SK-N-SH (cell line): Measurements from ENCODE around the gene ARHGAP1. TPM values are rescaled to one million over a fixed set of nuclear protein-coding genes. Genes with fewer than 3 reads are reported as not detected.

Source experiments
- CTCF ChIA-PET: fragments of 300-600, 350-600 bp; formaldehyde crosslinking; extraction: SDS; loops from one replicate; lab custom pipeline; 2021; lab: Yijun Ruan, JAX
- POLR2A ChIA-PET: fragments of 350-600 bp; sonication (Branson Sonifier 250); formaldehyde crosslinking; extraction: SDS; loops from one replicate; lab custom pipeline; 2020; ENCODE audit warnings: antibody characterized with exemption, inconsistent platforms; lab: Yijun Ruan, JAX
- DNase-seq: peaks from one replicate; pipeline ENCODE4 v3.0.0; 2012
- H2AFZ ChIP-seq: fragments of 200-600 bp; sonication (generic); 2 replicates; pipeline ENCODE4 v1.8.1; 2016; ENCODE audit warnings: antibody characterized with exemption, mild to moderate bottlenecking, low read depth
- H3F3A ChIP-seq: fragments of 200-600 bp; sonication (generic); replicated peaks from 2 replicates; pipeline ENCODE3; 2016; ENCODE audit warnings: antibody characterized with exemption, mild to moderate bottlenecking; ENCODE audit not compliant: insufficient read depth
- H3K27ac ChIP-seq, 2 experiments: fragments of 200-500 bp in 1 of 2; fragments of 200-600 bp in 1 of 2; sonication (Bioruptor generic) in 1 of 2; sonication (generic), shearing (Covaris generic) in 1 of 2; 2 replicates each; pipeline versions ENCODE4 v1.5.1 to v1.6.1; 2014 to 2016; ENCODE audit warnings: low read depth in 2 of 2, inconsistent platforms in 1 of 2, low read length in 1 of 2, mild to moderate bottlenecking in 1 of 2, mixed read lengths in 1 of 2
- H3K27me3 ChIP-seq: fragments of 200-600 bp; sonication (generic), shearing (Covaris generic); 2 replicates; pipeline ENCODE4 v1.6.1; 2016; ENCODE audit warnings: mixed run types; ENCODE audit not compliant: insufficient read depth
- H3K36me3 ChIP-seq, 2 experiments: fragments of 200-500 bp in 1 of 2; fragments of 200-600 bp in 1 of 2; sonication (Bioruptor generic) in 1 of 2; sonication (generic) in 1 of 2; replicated peaks in 1 of 2; 2 replicates each; pipeline versions ENCODE3 to v1.5.1; 2014 to 2016; ENCODE audit warnings: low read length in 1 of 2, mild to moderate bottlenecking in 1 of 2; ENCODE audit not compliant: insufficient read depth in 2 of 2, control insufficient read depth in 1 of 2
- H3K4me1 ChIP-seq, 2 experiments: fragments of 200-500 bp in 1 of 2; fragments of 200-600 bp in 1 of 2; sonication (Bioruptor generic) in 1 of 2; sonication (generic), shearing (Covaris generic) in 1 of 2; 2 replicates each; pipeline versions ENCODE4 v1.5.1 to v1.6.1; 2014 to 2016; ENCODE audit warnings: low read depth in 1 of 2, low read length in 1 of 2, mixed run types in 1 of 2; ENCODE audit not compliant: insufficient read depth in 2 of 2, control insufficient read depth in 1 of 2
- H3K4me2 ChIP-seq: fragments of 200-600 bp; sonication (generic), shearing (Covaris generic); 2 replicates; pipeline ENCODE4 v1.6.1; 2017; ENCODE audit warnings: mixed run types
- H3K4me3 ChIP-seq, 2 experiments: fragments of 200-500 bp in 1 of 2; fragments of 200-600 bp in 1 of 2; sonication (Bioruptor generic) in 1 of 2; sonication (generic), shearing (Covaris generic) in 1 of 2; 2 replicates each; pipeline versions ENCODE4 v1.5.1 to v1.8.1; 2014 to 2016; ENCODE audit warnings: low read depth in 2 of 2, inconsistent platforms in 1 of 2, low read length in 1 of 2, mild to moderate bottlenecking in 1 of 2, mixed read lengths in 1 of 2, moderate library complexity in 1 of 2
- H3K79me2 ChIP-seq: fragments of 200-600 bp; sonication (generic); 2 replicates; pipeline ENCODE4 v1.8.1; 2017; ENCODE audit warnings: mild to moderate bottlenecking; ENCODE audit not compliant: insufficient read depth
- H3K9ac ChIP-seq: fragments of 200-600 bp; sonication (generic); 2 replicates; pipeline ENCODE4 v1.6.1; 2017; ENCODE audit warnings: mixed run types
- H3K9me2 ChIP-seq: fragments of 200-600 bp; sonication (generic); 2 replicates; pipeline ENCODE4 v1.6.1; 2017; ENCODE audit warnings: mixed run types
- H3K9me3 ChIP-seq: fragments of 200-600 bp; sonication (generic); 2 replicates; pipeline ENCODE4 v1.6.1; 2017; ENCODE audit warnings: mixed run types, mild to moderate bottlenecking, moderate library complexity
- H4K20me1 ChIP-seq: fragments of 200-600 bp; sonication (generic); 2 replicates; pipeline ENCODE4 v1.6.1; 2017; ENCODE audit warnings: mild to moderate bottlenecking, mixed run types; ENCODE audit not compliant: insufficient read depth
- CHD2 ChIP-seq: fragments of 150-350 bp; IDR thresholded peaks from 2 replicates; pipeline ENCODE4 v1.6.1; 2018; ENCODE audit warnings: low read length; ENCODE audit not compliant: partially characterized antibody
- EP300 ChIP-seq, 2 experiments: IDR thresholded peaks; 2 replicates each; pipeline versions ENCODE4 v1.4.0 to v1.6.1; 2012; ENCODE audit warnings: borderline replicate concordance in 1 of 2, low read depth in 1 of 2, low read length in 1 of 2
- FOSL2 ChIP-seq: IDR thresholded peaks from 2 replicates; pipeline ENCODE4 v1.4.0; 2012; ENCODE audit warnings: low read depth, mild to moderate bottlenecking, moderate library complexity, borderline replicate concordance
- GATA2 ChIP-seq: sonication (generic); formaldehyde crosslinking; IDR thresholded peaks from 2 replicates; pipeline ENCODE4 v1.5.0; 2020; ENCODE audit warnings: mild to moderate bottlenecking, missing genetic modification reagents
- JUND ChIP-seq: IDR thresholded peaks from 2 replicates; pipeline ENCODE4 v1.4.0; 2012
- NFIC ChIP-seq: IDR thresholded peaks from 2 replicates; pipeline ENCODE4 v1.4.0; 2012; ENCODE audit warnings: borderline replicate concordance
- NRF1 ChIP-seq: IDR thresholded peaks from 2 replicates; pipeline ENCODE4 v1.6.1; 2012; ENCODE audit warnings: low read depth, mild to moderate bottlenecking, low read length
- POLR2AphosphoS5 ChIP-seq: IDR thresholded peaks from 2 replicates; pipeline ENCODE4 v1.6.1; 2012; ENCODE audit warnings: low read depth, low read length
- SIN3A ChIP-seq: IDR thresholded peaks from 2 replicates; pipeline ENCODE4 v1.6.1; 2012; ENCODE audit warnings: low read depth, mild to moderate bottlenecking, low read length, moderate library complexity, borderline replicate concordance
- SMC3 ChIP-seq: IDR thresholded peaks from 2 replicates; pipeline ENCODE4 v1.6.1; 2012; ENCODE audit warnings: low read depth, low read length, improper control_type of control experiment
- TCF12 ChIP-seq: IDR thresholded peaks from 2 replicates; pipeline ENCODE4 v1.4.0; 2012
- WGBS: methylation state at CpG from one replicate; pipeline ENCODE4 v1.1.6; 2017; ENCODE audit warnings: low lambda C conversion rate; 5-methylcytosine and 5-hydroxymethylcytosine counted together
- polyA plus RNA-seq, 3 experiments: library from polyadenylated mRNA; depleted of rRNA; stranded (reverse); fragments of >200 nt; gene quantifications; 2 replicates each; pipeline ENCODE4 v1.2.3, GENCODE V29; 2012
- TF ChIP-seq, protein P1 (sequence below): IDR thresholded peaks from 2 replicates; pipeline ENCODE4 v1.4.0; 2012; ENCODE audit warnings: low read depth, borderline replicate concordance
- TF ChIP-seq, protein P2 (sequence below): fragments of 150-350 bp; IDR thresholded peaks from 2 replicates; pipeline ENCODE4 v1.6.1; 2017; ENCODE audit warnings: antibody characterized with exemption, low read length, low read depth, borderline replicate concordance
- TF ChIP-seq, protein P3 (sequence below): IDR thresholded peaks from 2 replicates; pipeline ENCODE4 v1.6.1; 2012; ENCODE audit warnings: mild to moderate bottlenecking, low read depth, low read length, moderate library complexity
- TF ChIP-seq, protein P4 (sequence below): IDR thresholded peaks from 2 replicates; pipeline ENCODE4; 2012
- TF ChIP-seq, protein P5 (sequence below): fragments of 150-350 bp; IDR thresholded peaks from 2 replicates; pipeline ENCODE4 v1.6.1; 2016; ENCODE audit warnings: mild to moderate bottlenecking, low read depth, low read length
- TF ChIP-seq, protein P6 (sequence below): IDR thresholded peaks from 2 replicates; pipeline ENCODE4 v1.4.0; 2012; ENCODE audit warnings: low read depth

The ARHGAP1 gene
- polyA plus RNA-seq, 1 of the 3 experiments (the other 2 are of a cell fraction), result 27.1 TPM

DNA sequence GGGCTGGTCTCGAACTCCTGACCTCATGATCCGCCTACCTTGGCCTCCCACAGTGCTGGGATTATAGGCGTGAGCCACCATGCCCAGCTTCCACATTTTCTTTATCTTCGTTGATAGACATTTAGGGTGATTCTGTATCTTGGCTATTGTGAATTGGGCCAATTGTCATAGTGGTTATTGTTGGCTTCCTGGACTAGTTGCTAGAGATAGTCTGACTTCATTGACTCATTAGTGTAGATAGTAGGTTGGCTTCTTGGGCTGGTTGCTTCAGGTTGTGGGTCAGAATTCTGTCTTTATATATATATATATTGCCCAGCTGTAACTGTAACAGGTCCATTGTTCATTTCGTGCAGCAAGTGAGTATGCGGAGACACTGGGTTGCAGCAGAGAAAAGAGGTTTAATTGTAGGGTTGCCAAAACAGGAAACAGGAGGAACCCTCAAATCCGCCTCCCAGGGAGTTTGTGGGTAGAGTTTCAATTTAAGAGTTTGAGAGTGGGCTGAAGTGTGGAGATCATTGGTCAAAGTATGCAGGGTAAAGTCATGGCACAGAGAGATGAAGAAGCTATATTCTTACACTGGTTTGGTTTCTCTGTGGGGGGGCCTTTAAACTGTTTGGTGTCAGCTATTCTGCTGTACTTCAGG is 61.1 kb downstream of the ARHGAP1 start:
- Histone ChIP-seq H3K27ac (no peak overlapping the region), H3K9ac (no peak overlapping the region), H3K9me3 (no peaks in the 10 kb centered on the region), H3K4me2 (no peak overlapping the region), H3K27me3 (no peaks in the 10 kb centered on the region), H3K36me3 (peaks cover 3 to 19% of the 10 kb centered on the region in 2 experiments), H3K4me1 (no peaks in the 10 kb centered on the region; a peak in 1 of 4 replicates), H3F3A (peaks cover 5% of the 10 kb centered on the region), H3K9me2 (no peaks in the 10 kb centered on the region), H3K4me3 (no peak overlapping the region), H2AFZ (no peak overlapping the region)
- DNase-seq, result no peak
- POLR2A ChIA-PET, result interaction anchor here (0.6 kb wide), 1 partner anchor 35 kb away, joined by 4 read pairs; no protein-coding TSS in a partner anchor
- 92% methylated on average over 7 of the region's 7 CpGs for WGBS
- CTCF ChIA-PET, result interaction anchor here (1.1 to 1.3 kb wide), 2 partner anchors 20 to 22 kb away, joined by 3 to 4 read pairs; partner anchors contain the start of genes ATG13 and HARBI1
- TF ChIP-seq NFIC (no peak), POLR2AphosphoS5 (no peak), EP300 (IDR thresholded peaks at IDR 0.05; ENCODE audit: borderline replicate concordance in 1 of 2, low read depth in 1 of 2, low read length in 1 of 2) (no peak), CHD2 (no peak), JUND (no peak), GATA2 (CRISPR knock-in tag) (no peak), TCF12 (no peak), SIN3A (no peak), FOSL2 (no peak), SMC3 (no peak), NRF1 (no peak)
- TF ChIP-seq, protein P1, sequence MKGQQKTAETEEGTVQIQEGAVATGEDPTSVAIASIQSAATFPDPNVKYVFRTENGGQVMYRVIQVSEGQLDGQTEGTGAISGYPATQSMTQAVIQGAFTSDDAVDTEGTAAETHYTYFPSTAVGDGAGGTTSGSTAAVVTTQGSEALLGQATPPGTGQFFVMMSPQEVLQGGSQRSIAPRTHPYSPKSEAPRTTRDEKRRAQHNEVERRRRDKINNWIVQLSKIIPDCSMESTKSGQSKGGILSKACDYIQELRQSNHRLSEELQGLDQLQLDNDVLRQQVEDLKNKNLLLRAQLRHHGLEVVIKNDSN, result no peak
- TF ChIP-seq, protein P2, sequence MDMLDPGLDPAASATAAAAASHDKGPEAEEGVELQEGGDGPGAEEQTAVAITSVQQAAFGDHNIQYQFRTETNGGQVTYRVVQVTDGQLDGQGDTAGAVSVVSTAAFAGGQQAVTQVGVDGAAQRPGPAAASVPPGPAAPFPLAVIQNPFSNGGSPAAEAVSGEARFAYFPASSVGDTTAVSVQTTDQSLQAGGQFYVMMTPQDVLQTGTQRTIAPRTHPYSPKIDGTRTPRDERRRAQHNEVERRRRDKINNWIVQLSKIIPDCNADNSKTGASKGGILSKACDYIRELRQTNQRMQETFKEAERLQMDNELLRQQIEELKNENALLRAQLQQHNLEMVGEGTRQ, result no peak
- TF ChIP-seq, protein P3, sequence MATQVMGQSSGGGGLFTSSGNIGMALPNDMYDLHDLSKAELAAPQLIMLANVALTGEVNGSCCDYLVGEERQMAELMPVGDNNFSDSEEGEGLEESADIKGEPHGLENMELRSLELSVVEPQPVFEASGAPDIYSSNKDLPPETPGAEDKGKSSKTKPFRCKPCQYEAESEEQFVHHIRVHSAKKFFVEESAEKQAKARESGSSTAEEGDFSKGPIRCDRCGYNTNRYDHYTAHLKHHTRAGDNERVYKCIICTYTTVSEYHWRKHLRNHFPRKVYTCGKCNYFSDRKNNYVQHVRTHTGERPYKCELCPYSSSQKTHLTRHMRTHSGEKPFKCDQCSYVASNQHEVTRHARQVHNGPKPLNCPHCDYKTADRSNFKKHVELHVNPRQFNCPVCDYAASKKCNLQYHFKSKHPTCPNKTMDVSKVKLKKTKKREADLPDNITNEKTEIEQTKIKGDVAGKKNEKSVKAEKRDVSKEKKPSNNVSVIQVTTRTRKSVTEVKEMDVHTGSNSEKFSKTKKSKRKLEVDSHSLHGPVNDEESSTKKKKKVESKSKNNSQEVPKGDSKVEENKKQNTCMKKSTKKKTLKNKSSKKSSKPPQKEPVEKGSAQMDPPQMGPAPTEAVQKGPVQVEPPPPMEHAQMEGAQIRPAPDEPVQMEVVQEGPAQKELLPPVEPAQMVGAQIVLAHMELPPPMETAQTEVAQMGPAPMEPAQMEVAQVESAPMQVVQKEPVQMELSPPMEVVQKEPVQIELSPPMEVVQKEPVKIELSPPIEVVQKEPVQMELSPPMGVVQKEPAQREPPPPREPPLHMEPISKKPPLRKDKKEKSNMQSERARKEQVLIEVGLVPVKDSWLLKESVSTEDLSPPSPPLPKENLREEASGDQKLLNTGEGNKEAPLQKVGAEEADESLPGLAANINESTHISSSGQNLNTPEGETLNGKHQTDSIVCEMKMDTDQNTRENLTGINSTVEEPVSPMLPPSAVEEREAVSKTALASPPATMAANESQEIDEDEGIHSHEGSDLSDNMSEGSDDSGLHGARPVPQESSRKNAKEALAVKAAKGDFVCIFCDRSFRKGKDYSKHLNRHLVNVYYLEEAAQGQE, result no peak
- TF ChIP-seq, protein P4, sequence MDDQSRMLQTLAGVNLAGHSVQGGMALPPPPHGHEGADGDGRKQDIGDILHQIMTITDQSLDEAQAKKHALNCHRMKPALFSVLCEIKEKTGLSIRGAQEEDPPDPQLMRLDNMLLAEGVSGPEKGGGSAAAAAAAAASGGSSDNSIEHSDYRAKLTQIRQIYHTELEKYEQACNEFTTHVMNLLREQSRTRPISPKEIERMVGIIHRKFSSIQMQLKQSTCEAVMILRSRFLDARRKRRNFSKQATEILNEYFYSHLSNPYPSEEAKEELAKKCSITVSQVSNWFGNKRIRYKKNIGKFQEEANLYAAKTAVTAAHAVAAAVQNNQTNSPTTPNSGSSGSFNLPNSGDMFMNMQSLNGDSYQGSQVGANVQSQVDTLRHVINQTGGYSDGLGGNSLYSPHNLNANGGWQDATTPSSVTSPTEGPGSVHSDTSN, result no peak
- TF ChIP-seq, protein P5, sequence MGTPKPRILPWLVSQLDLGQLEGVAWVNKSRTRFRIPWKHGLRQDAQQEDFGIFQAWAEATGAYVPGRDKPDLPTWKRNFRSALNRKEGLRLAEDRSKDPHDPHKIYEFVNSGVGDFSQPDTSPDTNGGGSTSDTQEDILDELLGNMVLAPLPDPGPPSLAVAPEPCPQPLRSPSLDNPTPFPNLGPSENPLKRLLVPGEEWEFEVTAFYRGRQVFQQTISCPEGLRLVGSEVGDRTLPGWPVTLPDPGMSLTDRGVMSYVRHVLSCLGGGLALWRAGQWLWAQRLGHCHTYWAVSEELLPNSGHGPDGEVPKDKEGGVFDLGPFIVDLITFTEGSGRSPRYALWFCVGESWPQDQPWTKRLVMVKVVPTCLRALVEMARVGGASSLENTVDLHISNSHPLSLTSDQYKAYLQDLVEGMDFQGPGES, result no peak
- TF ChIP-seq, protein P6, sequence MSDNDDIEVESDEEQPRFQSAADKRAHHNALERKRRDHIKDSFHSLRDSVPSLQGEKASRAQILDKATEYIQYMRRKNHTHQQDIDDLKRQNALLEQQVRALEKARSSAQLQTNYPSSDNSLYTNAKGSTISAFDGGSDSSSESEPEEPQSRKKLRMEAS, result no peak
- TF ChIP-seq, all 33 proteins: peak for 0
- no peaks in the 10 kb centered on the region for H4K20me1 ChIP-seq
- peaks cover 30% of the 10 kb centered on the region for H3K79me2 ChIP-seq
